ENCODE data around the gene ZNF331.

ZNF331 gene

DNA sequence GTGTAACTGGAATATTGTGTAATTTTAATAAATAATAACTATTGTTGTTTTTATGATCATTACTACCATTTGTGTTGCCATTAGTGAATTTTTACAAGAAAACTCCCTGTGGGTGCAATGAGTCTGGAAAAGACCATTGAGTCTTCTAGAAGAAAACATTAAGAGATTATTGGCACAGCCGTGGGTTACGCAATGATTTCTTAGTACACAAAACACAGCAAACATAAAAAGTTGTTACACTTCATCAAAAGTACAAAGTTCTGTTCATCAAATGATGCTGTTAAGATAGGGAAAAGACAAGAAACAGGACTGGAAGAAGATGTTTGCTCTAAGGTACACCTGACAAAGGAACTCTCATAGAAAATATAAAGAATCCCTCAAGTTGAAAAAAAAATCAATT, 41.6 kb downstream of the ZNF331 start:
- DNase-seq = no peak

DNA sequence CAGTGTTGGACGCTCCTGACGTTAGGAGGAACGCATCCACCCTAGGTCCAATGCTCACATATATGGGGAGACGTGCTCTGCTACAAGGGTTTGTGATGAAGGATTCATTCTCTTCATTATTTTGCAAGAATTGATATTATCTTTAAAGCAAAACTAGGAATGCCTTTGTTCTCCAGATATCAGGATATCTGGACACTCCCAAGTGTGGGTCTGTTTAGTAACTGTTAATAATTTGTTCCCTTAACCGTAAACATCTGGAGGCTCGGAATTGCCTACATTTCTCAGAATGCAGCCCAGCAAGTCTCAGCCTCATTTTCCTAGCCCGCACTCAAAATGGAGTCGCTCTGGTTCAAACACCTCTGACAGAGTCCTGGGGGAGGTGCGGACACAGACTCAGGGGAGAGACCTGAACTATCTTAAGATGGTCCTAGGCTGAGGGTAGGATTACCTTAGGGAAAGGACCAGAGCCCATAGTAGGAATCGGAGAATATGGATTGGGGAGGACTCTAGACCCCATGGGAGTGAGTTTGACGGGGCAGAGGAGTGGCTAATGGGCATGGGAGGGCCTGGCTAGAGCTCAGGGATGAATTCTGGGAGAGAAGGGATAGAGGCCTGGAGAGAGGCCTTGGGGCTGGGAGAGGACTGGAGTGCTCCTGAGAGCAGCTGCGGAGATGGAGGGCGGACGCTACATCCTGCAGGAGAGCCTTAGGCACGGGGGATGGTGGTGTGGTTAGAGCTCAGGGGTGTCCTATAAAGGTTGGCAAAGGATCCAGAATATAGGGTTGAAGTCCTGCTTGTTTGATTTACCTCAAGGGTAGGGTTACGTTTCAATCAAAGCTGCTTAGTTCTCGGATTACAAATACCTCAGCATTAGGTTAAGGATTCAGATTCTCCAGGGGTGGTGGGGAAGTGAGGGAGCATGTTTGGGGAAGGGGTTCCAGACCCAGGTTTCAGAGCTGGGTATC, 43.2 kb downstream of the ZNF331 start:
- DNase-seq = no peak

DNA sequence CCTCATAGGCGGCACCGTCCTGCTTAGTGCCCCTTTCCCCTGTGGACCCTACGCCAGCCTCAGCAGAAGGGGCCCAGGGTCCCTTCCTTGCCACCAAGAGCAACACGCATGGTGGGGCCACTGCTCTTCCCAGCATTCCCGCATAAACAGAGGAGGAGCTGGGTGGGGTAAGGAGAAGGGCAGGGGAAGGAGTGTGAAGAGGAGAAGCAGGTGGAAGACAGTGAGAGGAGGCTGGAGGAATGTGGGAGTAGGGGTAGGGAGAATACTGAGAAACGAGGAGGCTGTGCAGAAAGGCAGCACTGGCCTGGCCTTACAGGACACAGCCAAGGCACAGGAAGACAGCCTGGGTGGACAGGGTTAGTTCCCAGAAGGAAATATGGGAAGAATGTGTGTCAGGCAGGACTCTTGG, 43.9 kb downstream of the ZNF331 start:
- no peak for DNase-seq

DNA sequence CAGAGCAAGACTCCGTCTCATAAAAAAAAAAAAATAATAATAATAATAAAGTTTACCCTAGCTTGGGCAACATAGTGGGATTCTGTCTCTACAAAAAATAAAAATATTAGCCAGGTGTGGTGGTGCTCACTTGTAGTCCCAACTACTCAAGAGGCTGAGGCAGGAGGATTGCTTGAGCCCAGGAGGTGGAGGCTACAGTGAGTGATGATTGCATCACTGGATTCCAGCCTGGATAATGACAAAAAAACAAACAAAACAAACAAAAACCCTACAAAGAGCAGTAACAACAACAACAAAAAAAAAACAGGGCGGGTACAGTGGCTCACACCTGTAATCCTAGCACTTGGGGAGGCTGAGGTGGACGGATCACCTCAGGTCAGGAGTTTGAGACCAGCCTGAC, 45.2 kb downstream of the ZNF331 start:
- no peak for DNase-seq

DNA sequence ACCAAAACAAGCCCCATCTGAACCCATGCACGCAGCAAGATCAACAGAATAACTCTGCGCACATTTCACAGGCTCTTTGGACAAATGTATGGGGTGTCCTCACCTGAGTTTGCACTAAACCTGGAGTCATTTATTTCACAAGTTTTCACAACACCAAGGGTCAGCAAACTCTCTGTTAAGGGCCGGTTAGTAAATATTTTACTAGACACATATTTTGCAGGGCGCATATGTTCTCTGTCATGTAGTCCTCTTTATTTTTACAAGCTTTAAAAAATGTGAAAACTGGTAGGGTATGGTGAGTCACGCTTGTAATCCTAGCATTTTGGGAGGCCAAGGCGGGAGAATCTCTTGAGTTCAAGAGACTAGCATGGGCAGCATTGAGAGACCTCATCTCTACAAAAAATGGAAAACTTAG, 48.3 kb downstream of the ZNF331 start:
- DNase-seq = no peak

DNA sequence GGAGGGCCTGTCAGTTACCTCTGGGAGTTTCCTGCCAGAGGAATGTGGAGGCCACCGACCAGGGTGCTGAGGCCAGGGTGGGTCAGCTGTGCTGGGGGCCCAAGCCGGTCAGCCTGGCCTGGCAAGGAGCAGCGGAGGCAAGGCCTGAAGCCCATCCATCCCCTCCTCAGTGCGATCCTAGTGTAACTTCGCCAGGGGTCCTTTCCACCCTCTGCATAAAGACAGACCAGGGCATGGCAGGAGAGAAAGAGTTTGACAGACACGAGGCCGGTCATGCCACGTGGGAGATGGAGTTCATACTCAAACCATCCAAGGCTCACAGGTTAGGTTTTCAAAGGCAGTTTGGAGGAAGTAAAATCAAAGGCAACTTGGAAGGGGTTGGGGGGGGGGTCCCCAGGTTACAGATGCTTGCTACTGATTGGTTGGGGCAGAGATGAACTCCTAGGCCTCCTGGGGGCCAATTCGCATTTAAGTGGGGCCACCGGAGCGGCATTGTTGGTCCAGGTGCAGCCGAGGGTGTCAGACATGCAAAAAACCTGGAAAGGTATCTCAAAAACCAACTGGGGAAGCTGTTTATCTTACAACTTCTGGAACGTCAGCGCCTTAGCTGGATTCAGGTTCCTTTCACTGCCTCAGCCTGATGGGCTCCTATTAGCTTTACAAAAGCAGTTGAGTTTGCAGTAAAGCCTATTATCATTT, 57.0 kb downstream of the ZNF331 start:
- no peak for DNase-seq

DNA sequence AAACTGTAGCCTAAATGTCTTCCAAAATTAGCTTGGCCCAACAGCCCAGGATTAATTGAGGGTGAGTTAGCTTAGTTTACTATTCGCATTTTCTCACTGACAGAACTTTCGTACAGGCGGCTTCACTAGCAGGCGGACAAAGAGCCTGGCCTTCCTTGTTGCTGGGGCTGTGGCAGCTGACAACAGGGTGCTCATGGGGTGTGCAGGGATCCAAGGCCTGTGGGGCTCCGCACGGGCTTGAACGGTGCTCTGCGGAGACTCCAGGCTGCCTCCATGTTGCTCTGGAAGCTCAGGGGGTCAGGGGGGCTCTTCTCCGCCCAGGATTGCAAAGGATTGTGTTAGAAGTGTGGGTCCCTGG, 57.5 kb downstream of the ZNF331 start:
- no peak for DNase-seq

DNA sequence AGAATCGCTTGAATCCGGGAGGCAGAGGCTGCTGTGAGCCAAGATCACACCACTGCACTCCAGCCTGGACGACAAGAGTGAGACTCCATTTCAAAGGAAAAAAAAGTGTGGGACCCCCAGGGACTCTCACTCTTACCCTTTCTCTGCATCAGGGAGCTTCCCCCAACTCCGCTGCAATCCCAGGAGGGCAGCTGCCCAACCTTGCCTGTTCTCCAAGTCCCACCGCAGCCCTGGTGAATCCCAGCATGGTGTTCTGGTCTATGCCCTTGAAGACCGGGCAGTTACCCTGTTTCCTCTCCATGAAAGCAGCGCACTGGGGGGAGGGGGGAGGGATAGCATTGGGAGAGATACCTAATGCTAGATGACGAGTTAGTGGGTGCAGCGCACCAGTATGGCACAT, 58.1 kb downstream of the ZNF331 start:
- no peak for DNase-seq

DNA sequence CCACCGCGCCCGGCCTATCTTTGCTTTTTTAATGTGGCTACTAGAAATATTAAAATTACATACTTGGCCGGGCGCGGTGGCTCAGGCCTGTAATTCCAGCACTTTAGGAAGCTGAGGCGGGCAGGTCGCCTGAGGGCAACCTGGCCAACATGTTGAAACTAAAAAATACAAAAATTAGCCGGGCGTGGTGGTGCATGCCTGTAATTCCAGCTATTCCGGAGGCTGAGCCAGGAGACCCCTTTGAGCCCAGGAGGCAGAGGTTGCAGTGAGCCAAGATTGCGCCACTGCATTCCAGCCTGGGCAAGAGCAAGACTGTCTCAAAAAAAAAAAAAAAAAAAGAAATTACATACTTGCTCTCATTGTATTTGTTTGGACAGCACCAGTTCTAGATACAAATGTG, 59.1 kb downstream of the ZNF331 start:
- no peak for DNase-seq

DNA sequence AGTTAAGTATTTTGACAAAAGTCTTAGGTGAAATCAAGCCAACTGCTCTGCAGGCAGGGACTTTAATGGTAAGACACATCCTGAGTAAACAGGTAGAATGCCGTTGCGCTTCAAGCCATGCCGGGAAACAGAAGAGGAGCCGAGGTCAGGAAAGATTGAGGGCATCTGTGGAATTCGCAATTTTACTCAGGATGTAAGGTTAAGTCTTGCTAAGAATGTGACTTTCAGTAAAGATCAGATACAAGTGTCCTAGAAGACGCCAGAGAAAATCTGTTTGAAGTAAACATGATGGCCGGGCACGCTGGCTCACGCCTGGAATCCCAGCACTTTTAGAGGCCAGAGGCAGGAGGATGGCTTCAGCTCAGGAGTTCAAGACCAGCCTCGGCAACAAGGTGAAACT, 60.4 kb downstream of the ZNF331 start:
- no peak for DNase-seq

DNA sequence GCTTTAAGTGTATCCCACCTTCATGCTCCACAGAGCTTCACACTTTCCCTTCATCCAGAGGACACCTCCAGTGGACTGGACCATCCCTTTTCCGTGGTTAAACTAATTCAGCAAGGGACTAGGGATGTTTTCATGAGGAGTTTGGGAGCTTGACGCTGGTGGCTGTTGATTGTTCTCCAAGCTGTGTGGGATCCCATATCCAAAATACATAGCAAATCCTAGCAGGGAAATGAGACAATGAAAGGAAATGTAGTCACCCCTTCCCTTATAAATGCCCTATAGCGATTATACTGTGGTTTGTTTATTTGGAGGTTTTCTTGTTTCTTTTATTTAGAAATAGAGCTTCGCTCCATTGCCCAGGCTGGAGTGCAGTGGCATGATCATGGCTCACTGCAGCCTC, 62.3 kb downstream of the ZNF331 start:
- no peak for DNase-seq

DNA sequence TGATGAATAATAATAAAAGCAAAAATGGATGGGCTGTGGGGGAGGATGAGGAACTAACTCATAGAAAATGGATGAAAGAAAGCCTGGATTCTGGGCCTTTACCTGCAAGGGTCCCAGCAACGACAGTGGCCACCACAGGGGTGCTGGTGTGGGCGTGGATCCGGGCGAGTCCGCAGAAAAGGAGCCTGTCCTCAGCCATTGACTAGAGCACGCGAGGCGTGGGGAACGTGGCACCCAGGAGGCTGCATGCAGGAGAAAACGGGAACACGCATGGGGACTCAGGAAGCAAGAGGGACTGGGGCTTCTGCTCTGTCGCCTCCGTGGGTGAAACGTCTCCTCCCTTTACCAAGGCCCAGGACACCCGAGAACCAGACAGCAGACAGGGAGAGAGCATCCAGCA, 68.1 kb downstream of the ZNF331 start:
- DNase-seq = no peak

DNA sequence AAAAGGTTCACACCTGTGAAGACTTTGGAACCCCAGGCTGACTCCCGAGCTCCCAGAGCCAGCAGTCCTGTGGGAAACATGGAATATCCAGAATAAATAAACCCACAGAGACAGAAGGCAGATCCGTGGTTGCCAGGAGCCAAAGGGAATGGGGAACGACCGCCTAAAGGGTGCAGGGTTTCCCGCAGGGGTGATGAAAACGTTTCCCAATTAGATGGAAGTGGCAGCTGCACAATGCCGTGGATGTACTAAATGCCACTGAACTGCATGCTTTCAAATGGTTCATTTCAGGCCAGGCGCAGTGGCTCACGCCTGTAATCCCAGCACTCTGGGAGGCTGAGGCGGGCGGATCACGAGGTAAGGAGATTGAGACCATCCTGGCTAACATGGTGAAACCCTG, 70.4 kb downstream of the ZNF331 start:
- no peak for DNase-seq

DNA sequence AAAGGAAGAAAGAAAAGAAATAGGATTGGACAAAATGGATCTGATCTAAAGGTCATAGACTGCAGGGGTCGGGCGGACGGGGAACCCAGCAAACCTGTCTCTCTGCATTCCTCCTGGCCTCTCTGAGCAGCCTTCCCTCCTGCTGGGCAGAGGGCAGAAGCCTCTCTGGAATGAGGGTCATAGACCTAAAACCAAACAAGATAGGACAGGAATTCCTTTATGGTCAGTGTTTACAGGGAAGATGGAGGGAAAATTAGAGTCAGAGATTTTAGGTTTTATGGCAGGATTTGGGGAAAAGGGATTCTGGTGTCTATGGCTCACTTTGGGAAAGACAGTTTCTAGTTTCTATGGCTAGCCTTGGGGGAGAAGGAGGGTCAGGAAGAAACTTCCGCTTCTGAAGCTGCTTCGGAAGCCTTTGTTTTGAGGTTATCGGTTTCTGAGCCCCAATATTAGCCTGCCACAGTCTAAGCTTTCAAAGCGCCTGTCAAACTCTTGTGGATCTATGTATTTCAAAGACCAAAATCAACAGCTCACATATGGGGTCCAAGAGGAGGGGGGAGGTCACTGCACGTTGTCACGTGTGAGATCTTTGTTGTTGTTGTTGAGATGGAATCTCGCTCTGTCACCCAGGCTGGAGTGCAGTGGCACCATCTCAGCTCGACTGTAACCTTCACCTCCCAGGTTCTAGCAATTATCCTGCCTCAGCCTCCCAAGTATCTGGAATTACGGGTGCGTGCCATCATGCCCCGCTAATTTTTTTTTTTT, 75.0 kb downstream of the ZNF331 start:
- DNase-seq = no peak

DNA sequence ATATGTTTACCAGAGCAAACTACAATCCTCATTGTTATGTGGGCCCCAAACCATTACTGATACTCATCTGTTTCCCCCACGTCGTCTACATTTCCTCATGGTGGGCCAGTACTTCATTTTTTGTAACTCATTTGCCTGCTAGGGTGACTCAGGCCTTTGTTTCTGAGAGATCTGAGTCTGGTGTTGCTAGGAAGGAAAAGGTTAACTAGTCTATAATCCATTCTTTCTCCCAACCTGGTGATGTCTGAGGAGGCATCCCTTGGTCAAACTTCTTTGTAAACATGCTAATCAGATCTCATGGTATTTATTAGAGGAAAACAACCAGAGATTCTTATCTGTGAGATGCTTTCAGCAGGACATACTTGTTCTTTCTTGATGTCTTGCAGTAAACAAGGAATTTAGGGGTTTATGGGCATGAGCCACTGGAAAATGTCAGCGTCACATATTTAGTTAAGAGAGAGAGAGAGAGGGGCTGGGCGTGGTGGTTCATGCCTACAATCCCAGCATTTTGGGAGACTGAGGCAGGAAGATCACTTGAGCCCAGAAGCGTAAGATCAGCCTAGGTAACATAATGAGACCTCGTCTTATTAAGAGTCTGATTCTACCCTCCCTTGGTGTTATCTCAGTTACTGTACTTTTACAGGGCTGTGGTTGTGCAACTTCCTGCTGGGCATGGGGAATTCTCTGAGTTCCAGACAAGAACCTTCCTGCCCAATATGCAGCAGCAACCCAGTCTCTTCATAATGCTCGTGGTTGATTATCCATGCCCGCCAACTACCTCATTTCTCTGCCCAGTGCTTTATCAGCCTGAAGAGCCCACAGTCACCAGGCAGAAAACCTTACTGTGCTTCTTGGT, 84.2 kb downstream of the ZNF331 start:
- no peak for DNase-seq

DNA sequence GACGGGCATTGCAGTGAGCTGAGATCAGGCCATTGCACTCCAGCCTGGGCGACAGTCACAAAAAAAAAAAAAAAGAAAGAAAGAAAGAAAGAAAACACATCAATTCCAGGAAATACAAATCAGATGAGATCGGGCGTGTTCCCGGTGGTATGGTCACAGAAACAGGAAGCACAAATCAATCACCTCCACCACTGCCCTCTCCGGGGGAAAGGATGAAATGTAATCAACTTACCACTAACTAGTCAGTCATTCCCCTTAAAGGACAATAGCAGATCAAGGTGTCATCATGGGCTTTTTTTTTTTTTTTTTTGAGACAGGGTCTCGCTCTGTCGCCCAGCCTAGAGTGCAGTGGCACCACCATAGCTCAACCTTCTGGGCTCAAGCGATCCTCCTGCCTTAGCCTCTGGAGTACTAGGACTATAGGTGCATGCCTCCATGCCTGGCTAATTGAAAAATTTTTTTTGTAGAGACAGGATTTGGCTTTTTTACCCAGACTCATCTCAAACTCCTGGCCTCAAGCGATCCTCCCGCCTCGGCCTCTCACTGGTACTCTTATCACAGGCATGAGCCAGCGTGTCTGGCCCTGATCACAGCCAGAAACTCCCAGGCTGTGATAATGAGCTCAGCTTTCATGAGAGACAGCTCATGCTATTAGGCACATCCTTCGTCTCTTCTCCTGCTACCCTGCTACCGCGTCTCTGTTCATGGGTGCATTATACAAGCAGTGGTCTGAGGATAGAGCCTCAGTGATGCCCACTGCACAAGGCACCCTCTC, 87.0 kb downstream of the ZNF331 start:
- no peak for DNase-seq

DNA sequence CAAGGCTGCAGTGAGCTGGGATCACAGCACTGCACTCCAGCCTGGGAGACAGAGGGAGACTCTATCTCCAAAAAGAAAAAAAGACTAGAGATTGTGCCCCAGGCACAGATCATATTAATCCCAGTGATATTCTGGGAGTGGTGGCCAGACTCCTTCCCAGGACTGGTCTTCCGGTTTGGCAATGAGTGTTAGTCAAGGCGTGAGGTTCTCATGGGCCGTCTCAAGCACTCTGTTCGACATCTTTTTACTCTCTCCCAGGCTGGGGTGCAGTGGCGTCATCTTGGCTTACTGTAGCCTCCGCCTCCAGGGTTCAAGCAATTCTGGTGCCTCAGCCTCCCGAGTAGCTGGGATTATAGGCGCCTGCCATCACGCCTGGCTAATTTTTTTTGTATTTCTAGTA, 88.5 kb downstream of the ZNF331 start:
- DNase-seq = no peak

DNA sequence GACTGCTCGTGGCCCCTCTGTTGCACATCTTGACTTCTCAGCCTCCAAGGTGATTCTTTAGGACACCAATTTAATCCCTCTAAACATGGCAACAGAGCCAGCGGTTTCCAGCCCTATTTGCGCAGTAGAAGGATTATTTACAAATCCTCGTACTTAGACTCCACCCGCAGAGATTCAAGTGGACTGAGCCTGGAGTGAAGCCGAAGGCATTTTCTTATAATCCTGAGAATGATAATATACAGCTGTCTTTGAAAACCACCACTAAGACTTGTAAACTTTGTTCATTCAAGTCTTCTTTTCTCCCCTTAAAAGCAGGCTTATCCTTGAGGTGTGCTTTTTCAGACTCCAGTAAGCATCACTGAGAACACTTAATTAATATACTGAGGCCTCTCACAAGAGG, 89.0 kb downstream of the ZNF331 start:
- DNase-seq = no peak
